Astrocyte of the cerebellum (primary cell): Measurements from ENCODE around the gene CCL26.

ENCODE experiments used
- DNase-seq: peaks from one replicate; pipeline ENCODE4 v3.0.0-alpha.2; 2011; ENCODE audit warnings: low read depth
- H3K4me3 ChIP-seq: 2 replicates; pipeline ENCODE4 v1.5.1; 2011; ENCODE audit warnings: mild to moderate bottlenecking, low read depth, low read length, moderate library complexity
- CTCF ChIP-seq: IDR thresholded peaks from 2 replicates; pipeline ENCODE4 v1.5.1; 2012; ENCODE audit warnings: low read length, low read depth, moderate library complexity, mild to moderate bottlenecking; ENCODE audit errors: missing control alignments
- in situ Hi-C: cut with HindIII; loops from 2 replicates; pipeline ENCODE4 v1.10.0; 2017; ENCODE audit warnings: low sequenced_read_pairs

Gene CCL26

DNA sequence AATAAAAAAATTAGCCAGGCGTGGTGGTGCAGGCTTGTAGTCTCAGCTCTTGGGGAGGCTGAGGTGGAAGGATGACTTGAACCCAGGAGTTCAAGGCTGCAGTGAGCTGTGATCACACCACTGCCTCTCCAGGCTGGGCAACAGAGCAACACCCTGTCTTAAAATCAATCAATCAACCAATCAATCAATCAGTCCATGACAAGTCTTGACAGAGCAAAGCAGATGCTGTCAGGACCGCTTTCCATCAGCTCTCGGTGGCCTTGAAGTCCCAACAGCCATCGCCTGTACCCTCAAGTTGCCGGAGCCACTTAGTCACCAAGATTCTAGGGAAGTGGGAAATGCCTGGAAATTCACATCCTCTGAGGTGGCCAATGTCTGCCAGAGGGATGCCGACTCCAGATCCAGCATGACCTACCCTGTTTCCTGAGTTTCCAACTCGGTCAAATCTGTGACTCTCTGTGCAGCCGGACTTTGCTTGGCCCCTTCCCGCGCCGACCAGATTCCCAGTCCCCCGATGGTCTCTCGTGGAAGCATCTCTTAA lies 42.5 kb upstream of the CCL26 start:
- in situ Hi-C loops = no loop called here
- H3K4me3 ChIP-seq = no peak overlapping the region
- TF ChIP-seq CTCF = no peak
- DNase-seq = no peak

DNA sequence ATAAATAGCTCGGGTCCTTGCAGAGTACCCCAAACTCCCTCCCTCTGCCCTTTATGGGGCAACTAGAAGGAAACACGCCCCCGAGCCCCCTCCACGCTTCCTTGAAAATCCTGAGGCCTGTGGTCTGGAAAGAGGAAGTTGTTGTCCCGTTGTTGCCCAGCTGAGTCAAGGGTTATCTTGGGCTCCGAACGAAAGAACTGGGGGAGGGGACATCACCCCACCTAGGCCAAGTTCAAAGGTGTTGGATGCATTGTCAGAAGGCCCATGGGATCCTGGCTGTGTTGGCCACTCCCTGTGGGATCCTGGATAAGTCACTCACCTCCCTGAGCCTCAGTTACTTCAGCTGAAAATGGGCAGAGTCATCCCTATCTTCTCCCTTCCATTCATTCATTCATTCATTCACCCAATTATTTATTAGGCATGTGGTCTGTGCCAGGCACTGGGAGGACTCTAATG lies 41.8 kb upstream of the CCL26 start, which contains the start of gene CCL24:
TSS of gene CCL24 (minus strand) at position 26 of the 456 bp plus-strand sequence. CDS start 91 bp downstream, outside the sequence.
- no peak for DNase-seq
- H3K4me3 ChIP-seq = no peak within 1 kb of the TSS
- TF ChIP-seq CTCF = no peak
- in situ Hi-C loops = no loop called here

DNA sequence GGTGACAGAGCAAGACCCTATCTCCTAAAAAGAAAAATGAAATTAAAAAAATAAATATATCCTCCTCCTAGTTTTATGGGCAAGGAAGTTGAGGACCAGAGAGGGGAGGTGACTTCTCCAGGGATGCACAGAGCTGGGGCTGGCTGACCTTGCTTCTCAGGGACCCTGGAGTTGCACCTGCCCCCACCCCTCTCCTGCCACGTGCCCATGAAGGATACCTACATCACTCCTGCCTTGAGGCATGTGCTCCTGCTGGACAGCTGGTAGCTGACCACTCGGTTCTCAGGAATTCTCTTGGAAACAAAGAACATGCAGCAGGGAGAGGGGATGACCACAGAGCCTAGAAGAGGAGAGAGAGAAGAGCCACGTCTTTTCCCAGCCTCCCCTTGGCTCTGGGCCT lies 41.1 kb upstream of the CCL26 start:
- no peak overlapping the region for H3K4me3 ChIP-seq
- no peak for DNase-seq
- in situ Hi-C loops = no loop called here
- TF ChIP-seq CTCF = no peak

- in situ Hi-C loops = no loop called here
- TF ChIP-seq CTCF = no peak
Observed at GRCh38 chr7:75811894-75812678, 40.1 kb upstream of the CCL26 start.

DNA sequence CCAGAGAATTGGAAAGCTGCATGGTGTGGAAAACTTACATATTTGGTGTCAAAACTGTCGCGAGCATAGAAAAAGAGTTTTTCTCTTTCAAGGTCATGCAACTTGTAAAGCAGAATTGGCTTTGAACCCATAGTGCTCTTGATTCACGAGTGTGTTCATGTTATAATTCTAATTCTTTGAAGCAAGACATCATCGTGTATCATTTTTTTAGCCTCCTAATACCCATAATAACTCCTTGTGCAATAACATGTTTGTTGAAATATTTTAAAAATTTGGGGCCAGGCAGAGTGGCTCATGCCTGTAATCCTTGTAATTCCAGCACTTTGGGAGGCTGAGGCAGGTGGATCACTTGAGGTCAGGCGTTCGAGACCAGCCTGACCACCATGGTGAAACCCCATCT lies 37.4 kb upstream of the CCL26 start:
- H3K4me3 ChIP-seq = no peak overlapping the region
- DNase-seq = no peak
- TF ChIP-seq CTCF = no peak
- in situ Hi-C loops = no loop called here

More at GRCh38 chr7:75811894-75812678, 40.1 kb upstream of the CCL26 start:
- no peak overlapping the region for H3K4me3 ChIP-seq
- no peak for DNase-seq

GRCh38 chr7:75808106-75808505 lies 36.1 kb upstream of the CCL26 start:
- TF ChIP-seq CTCF = no peak
- in situ Hi-C loops = no loop called here
- no peak for DNase-seq
- no peak overlapping the region for H3K4me3 ChIP-seq
